Measurements from ENCODE around the gene LARGE1.

LARGE1 gene

GRCh38 chr22:33920197-33920540 lies at the start of gene LARGE1:
Gene LARGE1 (minus strand): TSS chr22:33920476.
- DNase-seq (ENCODE audit: insufficient read length, low spot score) (no peak), FAIRE-seq (no peak)
- TF ChIP-seq, protein P1, sequence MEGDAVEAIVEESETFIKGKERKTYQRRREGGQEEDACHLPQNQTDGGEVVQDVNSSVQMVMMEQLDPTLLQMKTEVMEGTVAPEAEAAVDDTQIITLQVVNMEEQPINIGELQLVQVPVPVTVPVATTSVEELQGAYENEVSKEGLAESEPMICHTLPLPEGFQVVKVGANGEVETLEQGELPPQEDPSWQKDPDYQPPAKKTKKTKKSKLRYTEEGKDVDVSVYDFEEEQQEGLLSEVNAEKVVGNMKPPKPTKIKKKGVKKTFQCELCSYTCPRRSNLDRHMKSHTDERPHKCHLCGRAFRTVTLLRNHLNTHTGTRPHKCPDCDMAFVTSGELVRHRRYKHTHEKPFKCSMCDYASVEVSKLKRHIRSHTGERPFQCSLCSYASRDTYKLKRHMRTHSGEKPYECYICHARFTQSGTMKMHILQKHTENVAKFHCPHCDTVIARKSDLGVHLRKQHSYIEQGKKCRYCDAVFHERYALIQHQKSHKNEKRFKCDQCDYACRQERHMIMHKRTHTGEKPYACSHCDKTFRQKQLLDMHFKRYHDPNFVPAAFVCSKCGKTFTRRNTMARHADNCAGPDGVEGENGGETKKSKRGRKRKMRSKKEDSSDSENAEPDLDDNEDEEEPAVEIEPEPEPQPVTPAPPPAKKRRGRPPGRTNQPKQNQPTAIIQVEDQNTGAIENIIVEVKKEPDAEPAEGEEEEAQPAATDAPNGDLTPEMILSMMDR (IDR thresholded peaks at IDR 0.05; ENCODE audit: insufficient read depth, missing control alignments) = no peak

DNA sequence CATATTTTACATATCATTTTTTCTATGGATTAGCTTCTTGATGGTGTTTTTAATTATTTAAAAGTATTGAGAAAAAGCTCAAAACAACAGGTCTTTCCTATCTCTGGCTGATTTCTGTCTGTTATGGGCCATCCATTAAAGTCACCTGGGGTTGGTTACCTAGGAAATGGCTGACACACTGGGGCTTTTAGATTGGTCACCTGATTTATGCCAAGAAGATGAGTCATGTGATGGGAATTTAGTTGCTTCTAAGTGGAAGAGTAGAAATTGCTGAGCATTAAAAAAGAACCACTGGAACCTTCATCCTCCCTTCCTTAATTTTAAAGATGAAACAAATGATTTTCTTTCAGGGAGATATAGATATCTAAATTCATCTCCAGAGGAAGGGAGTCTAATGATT lies 48.8 kb upstream of the LARGE1 start:
- TF ChIP-seq, protein P1 (IDR thresholded peaks at IDR 0.05; ENCODE audit: insufficient read depth, missing control alignments) = no peak
- no peak for DNase-seq (ENCODE audit: insufficient read length, low spot score)
- no peak for FAIRE-seq

- FAIRE-seq = no peak
- DNase-seq (ENCODE audit: insufficient read length, low spot score) = no peak
- TF ChIP-seq, protein P1 (IDR thresholded peaks at IDR 0.05; ENCODE audit: insufficient read depth, missing control alignments) = no peak
Measured at GRCh38 chr22:33964121-33964520, 43.8 kb upstream of the LARGE1 start.

GRCh38 chr22:33962409-33962808 lies 42.1 kb upstream of the LARGE1 start:
- no peak for DNase-seq (ENCODE audit: insufficient read length, low spot score)
- TF ChIP-seq, protein P1 (IDR thresholded peaks at IDR 0.05; ENCODE audit: insufficient read depth, missing control alignments) = no peak
- no peak for FAIRE-seq

DNA sequence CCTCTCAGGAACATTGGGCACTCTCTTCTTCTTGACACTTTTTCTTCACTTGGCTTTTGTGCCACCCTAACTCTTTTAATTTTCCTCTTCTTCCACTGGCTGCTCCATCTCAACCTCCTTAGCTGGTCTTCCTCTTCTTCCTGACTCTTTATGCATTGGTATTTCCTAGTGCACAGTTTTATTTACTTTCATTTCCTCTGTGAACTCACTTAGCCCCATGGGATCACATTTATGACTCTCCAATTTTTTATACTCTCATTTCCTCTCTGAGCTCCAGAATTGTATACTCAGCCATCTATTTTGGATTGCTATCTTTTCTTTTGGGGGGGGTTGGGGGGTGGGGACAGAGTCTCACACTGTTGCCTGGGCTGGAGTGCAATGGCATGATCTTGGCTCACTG lies 38.5 kb upstream of the LARGE1 start:
- DNase-seq (ENCODE audit: insufficient read length, low spot score) (no peak), FAIRE-seq (no peak)
- TF ChIP-seq, protein P1 (IDR thresholded peaks at IDR 0.05; ENCODE audit: insufficient read depth, missing control alignments) = no peak

- DNase-seq (ENCODE audit: insufficient read length, low spot score) = no peak
- no peak for FAIRE-seq
Measured at GRCh38 chr22:33957086-33957485, 36.8 kb upstream of the LARGE1 start.

DNA sequence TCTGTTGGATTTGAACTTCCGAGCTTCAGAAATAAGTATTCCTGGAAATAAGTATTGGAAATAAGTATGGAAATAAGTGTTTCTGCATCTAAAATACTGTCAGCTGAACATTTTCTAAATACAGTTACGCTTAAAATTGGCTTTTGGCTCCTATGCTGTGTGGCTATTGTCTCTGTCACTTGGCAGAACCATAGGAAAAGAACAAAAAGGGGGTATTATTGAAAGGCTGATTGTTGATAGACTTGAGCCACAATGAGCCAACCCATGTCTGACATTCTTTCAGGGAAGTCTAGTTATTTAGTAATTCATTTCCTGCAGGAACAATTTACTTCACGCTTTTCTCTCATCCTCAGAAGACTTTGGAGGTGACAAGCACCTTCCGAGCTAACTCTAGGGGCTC lies 32.5 kb upstream of the LARGE1 start:
- no peak for FAIRE-seq

More at GRCh38 chr22:33957086-33957485, 36.8 kb upstream of the LARGE1 start:
- TF ChIP-seq, protein P1 (IDR thresholded peaks at IDR 0.05; ENCODE audit: insufficient read depth, missing control alignments) = no peak

More for the DNA sequence above, 32.5 kb upstream of the LARGE1 start:
- no peak for DNase-seq (ENCODE audit: insufficient read length, low spot score)
- TF ChIP-seq, protein P1 (IDR thresholded peaks at IDR 0.05; ENCODE audit: insufficient read depth, missing control alignments) = no peak
